GM18907 (cell line): Measurements from ENCODE around the gene OGFR.

Experiments used
- ATAC-seq: cut with Tn5 transposase; IDR thresholded peaks from one replicate; pipeline ENCODE4 v1.9.1; 2021; ENCODE audit warnings: mild to moderate bottlenecking, moderate library complexity; ENCODE audit not compliant: unreplicated experiment

The OGFR gene

DNA sequence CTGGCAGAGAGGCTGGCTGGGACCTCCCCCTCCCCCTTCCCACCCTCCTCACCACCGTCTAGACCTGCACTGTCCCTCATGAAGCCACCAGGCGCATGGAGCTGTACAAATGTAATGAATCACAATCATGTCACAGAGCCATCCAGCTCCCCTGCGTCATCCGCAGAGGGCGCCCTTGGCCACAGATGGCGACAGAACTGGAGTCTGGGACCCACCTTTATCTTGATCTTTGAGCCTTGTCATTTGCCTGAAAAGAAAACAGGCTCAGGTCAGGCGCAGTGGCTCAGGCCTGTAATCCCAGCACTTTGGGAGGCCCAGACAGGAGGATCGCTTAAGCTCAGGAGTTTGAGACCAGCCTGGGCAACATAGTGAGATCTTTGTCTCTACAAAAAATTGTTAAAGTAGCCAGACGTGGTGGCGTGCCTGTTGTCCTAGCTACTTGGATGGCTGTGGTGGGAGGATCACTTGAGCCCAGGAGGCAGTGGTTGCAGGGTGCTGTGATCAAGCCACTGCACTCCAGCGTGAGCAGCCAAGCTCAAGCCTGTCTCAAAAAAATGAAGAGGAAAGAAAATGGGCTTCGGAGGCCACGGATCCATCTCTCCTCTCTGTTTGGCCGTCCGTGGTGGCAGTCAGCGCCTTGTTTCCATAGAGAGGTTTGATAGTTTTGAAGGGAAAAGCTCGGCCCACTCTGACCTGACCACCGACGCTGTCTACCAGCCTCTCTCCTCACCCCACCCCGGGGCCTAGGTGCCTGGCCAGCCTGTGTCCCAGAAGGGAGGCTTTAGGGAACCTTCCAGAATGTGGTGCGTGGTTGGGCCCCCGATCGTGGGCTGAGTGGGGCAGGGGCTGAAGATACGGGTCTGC, 18.4 kb downstream of the OGFR start:
- no peak for ATAC-seq

DNA sequence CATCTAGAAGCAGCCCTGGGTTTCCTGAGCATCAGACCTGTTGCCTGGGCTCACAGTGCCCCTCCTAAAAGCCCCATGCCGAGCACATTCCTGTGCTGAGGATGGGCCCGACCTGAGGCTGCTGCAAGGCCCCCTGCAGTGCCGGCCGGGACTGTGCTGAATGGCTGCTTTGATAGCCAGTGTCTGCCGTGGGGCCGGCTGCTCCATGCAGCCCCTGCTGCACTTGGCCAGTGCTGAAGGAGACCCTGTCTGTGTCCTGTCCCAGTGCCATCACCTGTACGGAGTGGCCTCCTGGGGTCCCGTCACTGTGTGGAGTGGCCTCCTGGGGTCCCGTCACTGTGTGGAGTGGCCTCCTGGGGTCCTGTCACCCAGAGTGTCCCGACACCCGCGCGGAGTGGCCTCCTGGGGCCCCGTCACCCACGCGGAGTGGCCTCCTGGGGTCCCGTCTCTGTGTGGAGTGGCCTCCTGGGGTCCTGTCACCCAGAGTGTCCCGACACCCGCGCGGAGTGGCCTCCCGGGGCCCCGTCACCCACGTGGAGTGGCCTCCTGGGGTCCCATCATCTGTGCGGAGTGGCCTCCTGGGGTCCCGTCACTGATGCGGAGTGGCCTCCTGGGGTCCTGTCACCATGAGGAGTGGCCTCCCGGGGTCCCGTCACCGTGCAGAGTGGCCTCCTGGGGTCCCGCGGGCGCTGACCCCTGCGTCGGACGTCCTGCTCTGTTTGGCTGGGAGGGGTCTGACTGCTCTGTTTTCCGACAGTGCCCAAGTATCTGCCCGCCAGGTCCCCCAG, 19.2 kb downstream of the OGFR start:
- ATAC-seq, result no peak

DNA sequence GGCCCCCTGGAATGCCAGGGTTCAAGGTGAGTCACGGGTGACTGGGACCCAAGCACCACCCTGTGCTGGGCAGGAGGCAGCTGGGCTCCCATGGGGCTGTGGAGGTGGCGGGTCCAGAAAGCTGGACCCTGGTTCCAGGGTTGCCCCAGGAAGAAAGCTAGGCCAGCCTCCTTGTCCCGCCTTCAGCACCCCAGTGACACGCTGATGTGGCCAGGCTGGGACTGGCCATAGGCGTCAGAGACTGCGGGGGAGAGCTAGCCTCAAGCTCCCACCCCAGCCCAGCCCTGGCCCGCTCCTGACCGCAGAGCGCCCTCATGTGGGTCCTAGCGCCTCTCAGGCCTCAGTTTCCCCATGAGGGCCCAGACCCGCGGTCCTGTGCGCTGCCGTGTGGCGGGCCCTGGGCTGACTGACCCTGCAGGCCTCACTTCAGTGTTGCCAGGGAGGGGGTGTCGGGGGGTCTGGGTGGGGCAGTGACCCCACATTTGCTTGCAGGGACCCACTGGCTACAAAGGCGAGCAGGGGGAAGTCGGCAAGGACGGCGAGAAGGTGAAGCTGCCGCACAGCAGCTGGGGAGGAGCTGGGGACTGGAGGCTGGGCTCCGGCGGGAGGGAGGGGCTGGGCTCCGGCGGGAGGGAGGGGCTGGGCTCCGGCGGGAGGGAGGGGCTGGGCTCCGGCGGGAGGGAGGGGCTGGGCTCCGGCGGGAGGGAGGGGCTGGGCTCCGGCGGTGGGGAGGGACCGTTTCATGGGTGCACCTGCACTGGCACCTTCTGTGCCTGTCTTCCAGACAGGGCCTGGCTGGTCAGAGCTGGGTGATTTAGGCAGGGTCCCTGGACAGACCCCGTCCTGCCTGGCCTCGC, 20.1 kb downstream of the OGFR start:
- no peak for ATAC-seq

DNA sequence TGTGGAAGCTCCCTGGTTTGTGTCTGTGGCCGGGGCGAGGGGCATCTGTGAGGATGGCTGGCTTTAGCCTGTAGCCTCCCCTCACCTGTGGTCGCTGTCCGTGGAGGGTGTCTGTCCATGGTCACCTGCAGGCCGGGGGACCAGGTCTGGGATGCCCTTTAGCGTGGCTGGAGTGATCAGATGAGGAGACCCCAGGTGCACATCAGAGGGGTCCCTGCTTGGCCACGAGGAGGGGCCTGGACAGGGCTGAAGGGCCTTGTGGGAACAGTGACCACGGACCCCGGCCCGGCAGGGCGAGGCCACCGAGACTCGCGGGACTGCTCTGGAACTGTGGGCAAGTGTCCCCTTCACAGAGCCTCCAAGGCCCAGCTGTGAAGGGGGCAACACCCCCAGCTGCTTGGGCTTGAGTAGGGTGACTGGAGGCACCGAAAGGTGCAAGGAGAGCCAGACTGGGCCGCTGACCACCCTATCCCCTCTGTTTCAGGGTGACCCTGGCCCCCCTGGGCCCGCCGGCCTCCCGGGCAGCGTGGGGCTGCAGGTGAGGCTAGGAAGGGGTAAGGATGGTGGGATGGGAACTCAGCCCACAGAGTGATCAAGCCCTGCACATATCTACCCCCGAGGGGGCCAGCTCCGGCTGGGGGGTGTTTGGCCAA, 20.8 kb downstream of the OGFR start:
- ATAC-seq, result no peak

DNA sequence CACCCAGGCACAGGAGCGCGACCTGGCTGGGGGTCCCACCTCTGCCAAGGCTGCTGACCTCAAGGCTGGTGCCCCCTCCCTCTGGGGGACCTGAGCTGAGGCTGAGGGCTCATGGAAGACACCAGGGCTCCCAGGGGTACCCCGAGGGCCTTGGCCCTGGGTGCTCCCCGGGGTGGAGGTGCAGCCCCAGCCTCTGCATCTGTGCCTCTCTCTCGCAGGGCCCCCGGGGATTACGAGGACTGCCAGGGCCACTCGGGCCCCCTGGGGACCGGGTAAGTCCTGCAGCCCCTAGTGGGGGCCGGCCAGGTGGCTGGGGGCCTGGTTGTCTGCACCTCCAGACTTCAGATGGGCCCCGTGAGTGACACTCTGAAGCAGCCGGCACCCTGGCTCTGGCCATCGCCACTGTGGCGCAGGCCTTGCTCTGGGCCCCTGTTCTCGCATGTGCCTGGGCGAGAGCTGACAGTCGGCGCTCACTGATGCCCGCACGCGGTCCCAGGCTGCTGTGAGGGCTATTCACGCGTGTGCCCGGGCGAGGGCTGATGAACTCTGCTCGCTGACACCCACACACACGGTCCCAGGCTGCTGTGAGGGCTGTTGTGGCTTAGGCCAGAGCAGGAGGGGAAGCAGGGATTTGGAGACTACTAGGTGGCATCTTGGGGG, 21.5 kb downstream of the OGFR start:
- no peak for ATAC-seq

DNA sequence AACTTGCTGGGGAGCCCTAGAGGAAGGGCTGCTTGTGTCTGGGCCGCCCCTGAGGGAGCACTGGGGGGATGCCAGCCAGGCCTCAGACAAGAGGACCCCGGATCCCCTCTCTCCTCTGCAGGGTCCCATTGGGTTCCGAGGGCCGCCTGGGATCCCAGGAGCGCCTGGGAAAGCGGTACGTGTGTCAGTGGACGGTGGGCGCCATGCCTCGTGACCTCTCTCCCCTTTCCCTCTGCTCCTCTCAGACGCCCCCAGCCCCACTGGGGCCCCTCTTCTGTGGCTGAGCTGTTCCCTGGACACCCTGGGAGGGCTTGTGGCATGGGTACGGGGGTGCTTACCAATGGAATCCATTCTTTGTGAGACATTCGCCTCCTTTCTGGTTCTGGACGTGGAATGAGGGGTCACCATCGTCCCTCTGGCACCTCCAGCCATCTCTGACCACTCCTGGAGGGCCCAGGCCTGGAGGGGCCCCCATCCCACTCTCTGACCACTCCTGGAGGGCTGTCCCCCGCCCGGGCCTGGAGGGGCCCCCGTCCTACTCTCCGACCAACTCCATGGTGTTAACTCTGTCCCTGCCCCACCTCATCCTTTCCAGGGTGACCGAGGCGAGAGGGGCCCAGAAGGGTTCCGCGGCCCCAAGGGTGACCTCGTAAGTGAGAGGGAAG, 22.1 kb downstream of the OGFR start:
- no peak for ATAC-seq

DNA sequence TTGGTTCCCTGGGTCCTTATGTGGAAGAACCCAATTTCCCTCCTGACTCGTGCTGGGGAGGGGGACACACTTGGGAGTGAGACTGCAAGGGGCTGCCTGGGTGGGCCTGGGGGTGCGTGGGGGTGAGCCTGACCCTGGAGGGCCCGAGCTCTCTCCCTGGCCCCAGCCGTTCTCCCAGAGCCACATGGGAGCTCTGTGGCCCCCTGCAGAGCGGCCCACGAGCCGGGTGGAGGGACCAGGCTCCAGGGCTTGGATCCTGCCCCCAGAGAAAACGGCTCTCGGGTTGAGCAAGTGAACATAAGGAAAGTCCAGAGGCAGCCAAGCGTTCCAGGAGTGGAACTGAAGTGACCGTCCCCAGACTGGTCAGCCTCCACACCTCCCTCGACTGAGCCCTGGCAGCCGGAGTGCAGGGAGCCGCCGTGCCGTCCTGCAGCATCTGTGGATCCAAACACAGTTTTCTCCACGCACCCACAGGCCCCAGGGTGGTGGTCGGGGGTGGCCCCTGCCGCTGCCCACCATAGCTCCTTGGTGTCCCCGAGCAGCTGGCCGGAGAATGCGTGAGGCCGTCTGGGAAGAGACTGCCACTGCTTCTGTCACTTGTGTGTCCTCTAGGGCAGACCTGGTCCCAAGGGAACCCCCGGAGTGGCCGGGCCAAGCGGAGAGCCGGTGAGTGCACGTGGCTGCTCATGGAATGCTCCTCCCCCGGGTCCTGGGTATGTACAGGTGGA, 22.8 kb downstream of the OGFR start:
- ATAC-seq, result no peak

DNA sequence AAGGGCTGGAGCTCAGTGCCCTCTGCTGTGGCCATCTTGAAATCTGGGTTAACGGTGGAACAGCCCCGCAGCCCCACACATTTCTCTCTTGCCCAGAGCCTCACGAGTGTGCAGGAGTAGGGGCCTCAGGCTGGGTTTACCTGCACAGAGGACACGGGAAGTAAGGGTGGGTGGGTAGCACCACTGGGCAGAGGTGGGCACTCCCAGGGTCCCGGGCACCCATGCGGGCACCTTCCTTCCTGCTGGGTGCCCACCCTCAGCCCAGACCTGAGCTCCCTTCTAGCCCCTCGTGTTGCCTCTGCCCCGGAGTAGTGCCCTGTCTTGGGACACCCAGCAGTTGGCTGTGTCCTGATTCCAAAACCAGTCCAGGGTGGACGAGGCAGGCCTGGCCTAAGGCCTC, 23.4 kb downstream of the OGFR start:
- no peak for ATAC-seq

DNA sequence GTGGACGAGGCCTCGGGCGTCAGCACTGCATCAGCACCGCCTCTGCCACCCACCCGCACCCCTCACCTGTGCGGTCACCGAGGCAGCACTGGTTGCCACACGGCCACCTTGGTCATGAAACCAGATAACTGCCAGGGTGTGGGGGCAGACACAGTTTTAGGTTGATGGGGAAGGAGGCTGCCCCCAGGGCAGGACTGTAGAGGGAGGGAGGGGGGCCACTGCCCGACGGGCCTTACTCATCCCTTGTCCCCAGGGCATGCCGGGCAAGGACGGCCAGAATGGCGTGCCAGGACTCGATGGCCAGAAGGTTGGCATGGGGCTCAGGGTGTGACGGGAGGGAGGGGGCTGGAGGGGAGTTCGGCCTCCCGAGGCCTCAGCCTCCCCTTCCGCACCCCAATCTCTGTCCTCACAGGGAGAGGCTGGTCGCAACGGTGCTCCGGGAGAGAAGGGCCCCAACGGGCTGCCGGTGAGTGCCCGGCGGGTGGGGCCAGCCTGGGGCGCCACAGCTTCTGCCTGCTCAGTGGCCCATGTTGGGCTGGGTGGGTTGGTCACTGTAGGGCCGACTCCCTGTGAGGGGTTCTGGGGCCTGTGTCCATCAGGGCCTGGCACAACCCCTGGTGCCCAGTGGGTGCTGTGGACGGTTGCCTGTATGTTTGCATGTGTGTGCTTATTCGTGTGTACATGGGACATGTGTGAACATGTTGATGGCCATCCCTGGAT, 24.0 kb downstream of the OGFR start:
- no peak for ATAC-seq

DNA sequence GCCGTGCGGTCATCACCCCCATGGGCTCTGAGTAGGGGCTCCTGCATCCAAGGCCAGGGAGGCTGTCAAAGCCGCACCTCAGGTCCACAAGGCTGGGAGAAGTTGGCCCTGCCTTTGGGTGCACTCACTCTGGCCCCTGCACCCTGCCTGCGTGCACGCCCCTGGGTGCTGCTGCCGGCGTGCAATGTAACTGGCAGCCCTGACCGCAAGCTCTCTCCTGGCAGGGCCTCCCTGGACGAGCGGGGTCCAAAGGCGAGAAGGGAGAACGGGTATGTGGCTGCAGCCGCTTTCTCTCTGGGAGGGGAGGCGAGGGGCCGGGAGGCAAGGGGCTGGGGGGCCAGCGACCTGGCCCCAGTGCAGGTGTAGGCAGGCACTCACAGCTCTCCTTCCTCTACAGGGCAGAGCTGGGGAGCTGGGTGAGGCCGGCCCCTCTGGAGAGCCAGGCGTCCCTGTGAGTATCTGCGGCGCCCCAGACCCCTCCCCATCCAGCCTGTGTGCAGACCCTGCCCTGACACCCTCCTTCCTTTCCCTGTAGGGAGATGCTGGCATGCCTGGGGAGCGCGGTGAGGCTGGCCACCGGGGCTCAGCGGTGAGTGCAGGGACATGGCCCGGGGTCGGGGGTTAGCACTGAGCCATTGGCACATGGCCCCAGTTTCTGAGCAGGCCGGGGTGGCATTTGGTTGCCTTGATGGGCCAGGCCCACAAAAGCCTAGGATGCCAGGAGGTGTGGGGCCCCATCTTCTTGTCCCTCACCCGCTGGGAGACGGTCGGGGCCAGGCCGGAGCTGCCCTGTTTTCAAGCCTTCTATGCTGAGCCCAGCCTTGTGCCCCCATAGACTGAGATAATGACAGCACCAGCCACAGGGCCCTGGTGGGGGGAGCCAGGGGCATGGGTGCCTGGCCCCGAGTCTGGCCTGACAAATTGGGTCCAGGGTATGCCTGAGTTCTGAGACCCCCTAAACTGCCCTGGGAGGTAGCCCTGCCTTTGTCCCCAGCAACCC, 24.9 kb downstream of the OGFR start:
- no peak for ATAC-seq

DNA sequence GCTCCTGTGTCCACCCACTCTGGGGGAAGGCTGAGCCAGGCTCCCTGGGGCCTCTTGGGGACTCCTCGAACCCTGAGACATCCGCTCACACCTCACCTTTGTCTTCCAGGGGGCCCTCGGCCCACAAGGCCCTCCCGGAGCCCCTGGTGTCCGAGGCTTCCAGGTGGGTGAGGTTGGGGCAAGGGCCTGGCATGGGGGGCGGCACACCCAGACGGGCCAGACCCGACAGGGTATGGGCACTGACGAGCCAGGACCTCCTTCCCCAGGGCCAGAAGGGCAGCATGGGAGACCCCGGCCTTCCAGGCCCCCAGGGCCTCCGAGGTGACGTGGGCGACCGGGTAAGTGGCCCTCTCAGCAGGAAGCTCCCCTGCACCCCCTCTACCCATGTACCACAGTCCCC, 25.6 kb downstream of the OGFR start:
- ATAC-seq, result no peak

DNA sequence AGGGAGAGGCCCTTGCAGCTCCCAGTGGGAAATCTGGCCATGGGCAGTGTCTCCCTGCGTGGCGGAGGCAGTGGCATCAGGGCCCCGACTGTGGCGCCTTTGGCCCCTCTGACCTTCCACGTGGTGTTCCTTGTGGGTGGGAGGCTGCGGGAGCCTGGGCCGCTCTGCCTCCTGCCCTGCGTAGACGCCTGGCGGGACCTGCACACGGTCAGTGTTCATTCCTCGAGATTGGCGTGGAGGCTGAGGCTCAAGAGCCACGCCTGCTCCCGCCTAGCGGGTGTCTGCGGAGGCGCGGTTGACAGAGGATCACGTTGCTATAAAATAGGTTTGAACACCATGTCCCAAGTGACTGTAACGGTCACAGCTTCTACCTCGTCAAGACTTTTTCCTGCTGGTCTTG, 26.2 kb downstream of the OGFR start:
- ATAC-seq, result no peak

DNA sequence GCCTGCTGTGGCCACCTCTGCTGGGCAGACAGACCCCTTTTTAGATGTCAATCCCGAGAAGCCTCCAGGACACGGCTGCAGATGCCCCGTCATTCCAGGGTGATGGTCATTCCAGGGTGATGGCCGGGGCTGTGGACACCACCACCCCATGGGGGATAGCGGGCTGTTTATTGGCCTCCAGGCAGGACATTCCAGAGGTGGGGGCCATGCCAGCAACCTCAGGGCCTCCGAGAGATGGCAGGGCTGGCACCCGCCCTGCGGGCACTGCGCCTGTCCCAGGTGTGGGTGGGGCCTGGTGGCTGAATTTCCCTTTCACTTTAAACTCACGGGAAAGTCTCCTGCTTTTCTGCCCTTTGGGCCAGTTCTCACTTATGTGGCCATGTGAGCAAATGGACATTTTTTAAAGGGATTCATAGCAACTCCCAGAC, 26.7 kb downstream of the OGFR start:
- ATAC-seq, result no peak

DNA sequence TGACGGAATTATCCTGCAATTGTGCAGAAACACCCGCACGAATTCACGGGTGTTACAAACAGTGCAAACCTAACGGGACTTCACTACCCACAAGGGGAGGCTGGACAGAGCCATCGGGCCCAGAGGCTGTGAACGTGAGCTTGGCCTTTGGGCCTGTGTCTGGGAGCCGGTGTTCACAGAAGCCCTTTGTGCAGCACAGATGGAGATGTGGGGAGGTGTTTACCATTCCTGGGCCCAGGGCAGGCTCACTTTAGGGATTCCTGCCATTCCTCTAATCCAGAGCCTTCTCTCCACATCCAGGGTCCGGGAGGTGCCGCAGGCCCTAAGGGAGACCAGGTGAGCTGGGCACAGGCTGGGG, 27.2 kb downstream of the OGFR start:
- no peak for ATAC-seq

DNA sequence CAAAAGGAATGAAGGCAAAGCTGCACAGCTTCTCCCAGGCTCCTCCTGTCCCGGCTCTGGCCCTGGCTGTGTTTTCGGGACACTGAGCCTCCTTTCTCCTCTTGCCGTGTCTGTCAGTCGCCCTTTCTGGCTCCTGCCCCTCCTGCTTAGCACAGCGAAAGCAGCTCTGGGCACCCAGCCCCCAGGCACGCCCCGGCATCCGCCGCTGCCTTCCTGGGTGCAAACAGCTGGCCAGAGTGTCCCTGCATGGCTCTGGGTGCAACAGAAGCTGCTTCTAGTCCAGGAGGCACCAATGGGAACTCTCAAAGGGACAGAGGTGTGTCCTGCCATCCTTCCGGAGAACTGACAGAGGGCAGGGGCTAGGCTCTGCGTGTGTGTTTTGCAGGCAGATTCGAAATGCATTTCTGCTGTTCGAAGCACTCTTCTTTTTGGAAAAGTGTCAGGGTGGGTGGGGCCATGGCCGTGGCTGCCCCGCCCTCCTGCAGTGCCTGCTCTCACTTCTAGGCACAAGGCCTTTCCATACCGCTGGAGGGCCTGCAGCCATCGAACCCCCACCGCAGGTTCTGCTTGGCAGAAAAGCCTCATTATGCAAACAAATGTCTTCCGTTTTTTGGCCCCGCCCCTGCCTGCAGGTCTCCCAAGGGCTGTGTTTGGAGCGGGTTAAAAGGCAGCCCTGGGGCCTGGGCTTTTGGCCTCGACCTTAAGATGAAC, 27.7 kb downstream of the OGFR start:
- ATAC-seq, result peak; percentile 57

DNA sequence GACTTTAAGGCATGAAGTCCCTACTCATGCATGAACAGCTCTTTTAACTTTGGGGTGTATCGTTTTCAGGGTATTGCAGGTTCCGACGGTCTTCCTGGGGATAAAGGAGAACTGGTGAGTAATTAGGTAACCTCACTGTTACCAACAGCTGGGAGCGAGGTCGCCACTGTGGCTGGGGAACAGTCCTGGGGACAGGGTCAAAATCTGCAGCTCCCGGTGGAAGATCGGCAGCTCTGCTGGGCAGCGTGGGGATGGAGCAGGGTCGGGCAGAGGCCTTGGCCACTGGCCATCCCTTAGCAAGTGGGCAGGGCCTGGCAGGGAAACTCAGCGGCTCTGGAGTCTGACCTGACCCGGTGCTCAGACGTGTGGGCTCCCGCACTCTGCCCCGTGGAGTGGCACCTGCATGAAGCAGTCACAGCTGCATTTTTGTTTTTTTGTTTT, 28.3 kb downstream of the OGFR start:
- ATAC-seq, result peak; percentile 22
